Thyroid gland (tissue), 4 donors: ENCODE measurements around the gene ASIC5.

Experiments
- POLR2A ChIP-seq, 2 donors: fragments of 450-650 bp; IDR thresholded peaks; one replicate each; pipeline ENCODE4 v1.6.1; 2017; ENCODE audit warnings: antibody characterized with exemption in 2 of 2, mild to moderate bottlenecking in 2 of 2, moderate library complexity in 1 of 2
- TF ChIP-seq, protein P1 (sequence below), 6 experiments: fragments of 200-600 bp in 3 of 6; fragments of 450-650 bp in 3 of 6; sonication (generic) in 3 of 6; IDR thresholded peaks; one replicate each; pipeline ENCODE4 v1.5.1; 2016 to 2019; ENCODE audit warnings: antibody characterized with exemption in 6 of 6, mild to moderate bottlenecking in 2 of 6, inconsistent platforms in 1 of 6, moderate library complexity in 1 of 6

DNA sequence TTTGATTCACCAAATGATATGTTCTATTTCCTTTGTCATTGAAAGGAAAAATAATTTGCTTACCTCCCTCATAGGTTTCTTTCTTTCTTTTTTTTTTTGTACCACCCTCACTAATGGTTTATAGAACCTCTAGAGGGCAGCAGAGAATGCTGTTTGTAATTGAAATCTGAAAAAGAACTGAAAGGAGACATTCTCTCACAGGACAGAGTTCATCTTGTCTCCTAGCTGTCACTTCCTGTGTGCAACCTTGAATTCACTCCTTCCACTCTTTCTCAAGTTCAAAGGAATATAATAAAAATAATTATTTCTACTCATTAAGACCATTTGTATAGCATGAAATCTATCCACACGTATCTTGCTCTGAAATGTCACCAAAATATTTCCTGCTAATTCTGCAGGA is 56.2 kb downstream of the ASIC5 start:
- TF ChIP-seq, protein P1, sequence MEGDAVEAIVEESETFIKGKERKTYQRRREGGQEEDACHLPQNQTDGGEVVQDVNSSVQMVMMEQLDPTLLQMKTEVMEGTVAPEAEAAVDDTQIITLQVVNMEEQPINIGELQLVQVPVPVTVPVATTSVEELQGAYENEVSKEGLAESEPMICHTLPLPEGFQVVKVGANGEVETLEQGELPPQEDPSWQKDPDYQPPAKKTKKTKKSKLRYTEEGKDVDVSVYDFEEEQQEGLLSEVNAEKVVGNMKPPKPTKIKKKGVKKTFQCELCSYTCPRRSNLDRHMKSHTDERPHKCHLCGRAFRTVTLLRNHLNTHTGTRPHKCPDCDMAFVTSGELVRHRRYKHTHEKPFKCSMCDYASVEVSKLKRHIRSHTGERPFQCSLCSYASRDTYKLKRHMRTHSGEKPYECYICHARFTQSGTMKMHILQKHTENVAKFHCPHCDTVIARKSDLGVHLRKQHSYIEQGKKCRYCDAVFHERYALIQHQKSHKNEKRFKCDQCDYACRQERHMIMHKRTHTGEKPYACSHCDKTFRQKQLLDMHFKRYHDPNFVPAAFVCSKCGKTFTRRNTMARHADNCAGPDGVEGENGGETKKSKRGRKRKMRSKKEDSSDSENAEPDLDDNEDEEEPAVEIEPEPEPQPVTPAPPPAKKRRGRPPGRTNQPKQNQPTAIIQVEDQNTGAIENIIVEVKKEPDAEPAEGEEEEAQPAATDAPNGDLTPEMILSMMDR (IDR thresholded peaks at IDR 0.05): peak in 5 of 6 experiments; percentile 40 to 78 (median 58)
- no peak for TF ChIP-seq POLR2A (IDR thresholded peaks at IDR 0.05)
